H9 (cell line): ENCODE results near the gene AMPH. TPM values are rescaled to one million over a fixed set of nuclear protein-coding genes. Genes with fewer than 3 reads are reported as not detected.

Experiments used
- DNase-seq: peaks from one replicate; pipeline ENCODE4 v3.0.0-alpha.2; 2017
- H2AFZ ChIP-seq: one replicate; pipeline ENCODE4 v1.6.1; 2013; ENCODE audit warnings: mild to moderate bottlenecking, low read length, control low read depth, moderate library complexity
- H2AK5ac ChIP-seq: 2 replicates; pipeline ENCODE4 v1.6.1; 2013; ENCODE audit warnings: low read length, control low read depth, mixed read lengths; ENCODE audit not compliant: insufficient read length
- H2BK120ac ChIP-seq: one replicate; pipeline ENCODE4 v1.6.1; 2013; ENCODE audit warnings: low read depth, mild to moderate bottlenecking, low read length, control low read depth, inconsistent platforms; ENCODE audit not compliant: poor library complexity, severe bottlenecking
- H2BK12ac ChIP-seq: 2 replicates; pipeline ENCODE4 v1.6.1; 2013; ENCODE audit warnings: low read length, control low read depth, mixed read lengths, low read depth; ENCODE audit not compliant: insufficient read length
- H2BK15ac ChIP-seq: 2 replicates; pipeline ENCODE4 v1.6.1; 2013; ENCODE audit warnings: low read depth, low read length, control low read depth
- H2BK20ac ChIP-seq: one replicate; pipeline ENCODE4 v1.6.1; 2013; ENCODE audit warnings: low read depth, mild to moderate bottlenecking, low read length, control low read depth, inconsistent platforms; ENCODE audit not compliant: poor library complexity, severe bottlenecking
- H2BK5ac ChIP-seq: 2 replicates; pipeline ENCODE4 v1.6.1; 2013; ENCODE audit warnings: low read length, control low read depth, mixed read lengths; ENCODE audit not compliant: insufficient read length
- H3K14ac ChIP-seq: 2 replicates; pipeline ENCODE4 v1.6.1; 2013; ENCODE audit warnings: low read length, control low read depth; ENCODE audit not compliant: insufficient read depth
- H3K18ac ChIP-seq: 2 replicates; pipeline ENCODE4 v1.6.1; 2013; ENCODE audit warnings: low read depth, mild to moderate bottlenecking, mixed read lengths, low read length, control low read depth; ENCODE audit not compliant: insufficient read length
- H3K23ac ChIP-seq: 2 replicates; pipeline ENCODE4 v1.6.1; 2013; ENCODE audit warnings: low read length, control low read depth, mixed read lengths, low read depth; ENCODE audit not compliant: insufficient read length
- H3K23me2 ChIP-seq: 2 replicates; pipeline ENCODE4 v1.6.1; 2013; ENCODE audit warnings: low read depth, mild to moderate bottlenecking, mixed read lengths, low read length, control low read depth; ENCODE audit not compliant: insufficient read length, poor library complexity, severe bottlenecking
- H3K27ac ChIP-seq: 2 replicates; pipeline ENCODE4 v1.5.1; 2013; ENCODE audit warnings: low read length, control low read depth, mixed read lengths, low read depth; ENCODE audit not compliant: insufficient read length
- H3K27me3 ChIP-seq: 2 replicates; pipeline ENCODE4 v1.6.1; 2013; ENCODE audit warnings: low read length, control low read depth, inconsistent platforms; ENCODE audit not compliant: insufficient read depth
- H3K4ac ChIP-seq: 2 replicates; pipeline ENCODE4 v1.6.1; 2013; ENCODE audit warnings: low read depth, mild to moderate bottlenecking, control low read depth, inconsistent platforms, low read length, moderate library complexity
- H3K4me1 ChIP-seq: 2 replicates; pipeline ENCODE4 v1.6.1; 2013; ENCODE audit warnings: low read length, control low read depth, inconsistent platforms; ENCODE audit not compliant: insufficient read depth
- H3K4me2 ChIP-seq: 2 replicates; pipeline ENCODE4 v1.6.1; 2013; ENCODE audit warnings: low read length, control low read depth, mixed read lengths; ENCODE audit not compliant: insufficient read length, insufficient read depth
- H3K56ac ChIP-seq: 2 replicates; pipeline ENCODE4 v1.6.1; 2013; ENCODE audit warnings: low read depth, mild to moderate bottlenecking, mixed read lengths, low read length, control low read depth; ENCODE audit not compliant: insufficient read length
- H3K79me1 ChIP-seq: 2 replicates; pipeline ENCODE4 v1.6.1; 2013; ENCODE audit warnings: low read depth, mild to moderate bottlenecking, moderate library complexity, low read length, control low read depth, inconsistent platforms; ENCODE audit not compliant: insufficient read depth, poor library complexity, severe bottlenecking
- H3K79me2 ChIP-seq: 2 replicates; pipeline ENCODE4 v1.6.1; 2013; ENCODE audit warnings: low read length, control low read depth, inconsistent platforms; ENCODE audit not compliant: insufficient read depth
- H3K9ac ChIP-seq: 2 replicates; pipeline ENCODE4 v1.6.1; 2013; ENCODE audit warnings: low read length, control low read depth, mixed read lengths; ENCODE audit not compliant: insufficient read length; ENCODE audit errors: extremely low read depth
- H3K9me3 ChIP-seq: one replicate; pipeline ENCODE4 v1.6.1; 2013; ENCODE audit warnings: low read depth, low read length, inconsistent platforms; ENCODE audit not compliant: control insufficient read depth
- H3T11ph ChIP-seq: one replicate; pipeline ENCODE4 v1.6.1; 2013; ENCODE audit warnings: mild to moderate bottlenecking, low read length, control low read depth, inconsistent platforms
- H4K20me1 ChIP-seq: one replicate; pipeline ENCODE4 v1.6.1; 2013; ENCODE audit not compliant: control insufficient read depth, insufficient read length, insufficient read depth
- H4K5ac ChIP-seq: 2 replicates; pipeline ENCODE4 v1.6.1; 2013; ENCODE audit warnings: low read depth, mild to moderate bottlenecking, mixed read lengths, low read length, control low read depth; ENCODE audit not compliant: insufficient read length
- H4K8ac ChIP-seq: replicated peaks from 2 replicates; pipeline ENCODE4 v1.6.1; 2013; ENCODE audit warnings: low read length, control low read depth, mixed read lengths, low read depth; ENCODE audit not compliant: insufficient read length
- H4K91ac ChIP-seq: 2 replicates; pipeline ENCODE4 v1.6.1; 2013; ENCODE audit warnings: low read depth, mild to moderate bottlenecking, moderate library complexity, mixed read lengths, low read length, control low read depth; ENCODE audit not compliant: insufficient read length
- H3K27ac Mint-ChIP-seq, 3 experiments: 2 replicates in 2 of 3; 3 replicates in 1 of 3; pipeline ENCODE4 v1.8.0; 2020 to 2021; ENCODE audit warnings: mixed read lengths in 3 of 3, mild to moderate bottlenecking in 1 of 3, moderate library complexity in 1 of 3
- H3K27me3 Mint-ChIP-seq: 2 replicates; pipeline ENCODE4 v1.8.0; 2021; ENCODE audit warnings: low read depth, mild to moderate bottlenecking, moderate library complexity, mixed read lengths
- H3K36me3 Mint-ChIP-seq, 3 experiments: 2 replicates in 2 of 3; 3 replicates in 1 of 3; pipeline ENCODE4 v1.8.0; 2020 to 2021; ENCODE audit warnings: low read depth in 3 of 3, mixed read lengths in 3 of 3; ENCODE audit not compliant: insufficient read depth in 1 of 3
- H3K4me1 Mint-ChIP-seq, 2 experiments: 2 replicates each; pipeline ENCODE4 v1.8.0; 2020; ENCODE audit warnings: mixed read lengths in 2 of 2
- H3K4me3 Mint-ChIP-seq, 2 experiments: 2 replicates in 1 of 2; 3 replicates in 1 of 2; pipeline ENCODE4 v1.8.0; 2020 to 2021; ENCODE audit warnings: mild to moderate bottlenecking in 2 of 2, mixed read lengths in 2 of 2, moderate library complexity in 1 of 2
- H3K9me3 Mint-ChIP-seq, 2 experiments: 2 replicates in 1 of 2; 3 replicates in 1 of 2; pipeline ENCODE4 v1.8.0; 2020; ENCODE audit warnings: mild to moderate bottlenecking in 2 of 2, mixed read lengths in 2 of 2, moderate library complexity in 1 of 2
- WGBS: extraction: QIAGEN DNeasy Blood & Tissue Kit; methylation state at CpG from one replicate; pipeline ENCODE4 v1.1.7; 2013; ENCODE audit warnings: missing lambda C conversion rate, low lambda C conversion rate, mixed read lengths; ENCODE audit not compliant: insufficient read length; ENCODE audit errors: extremely low coverage; 5-methylcytosine and 5-hydroxymethylcytosine counted together
- total RNA-seq: library from RNA; stranded (reverse); gene quantifications from 2 replicates; pipeline ENCODE4 v1.2.1, GENCODE V29; 2021
- TF ChIP-seq, protein P1 (sequence below): fragments of 200-600 bp; sonication (generic); conservative IDR thresholded peaks from 3 replicates; pipeline ENCODE4 v1.8.0; 2021; ENCODE audit warnings: antibody characterized with exemption, mild to moderate bottlenecking

The AMPH gene
- total RNA-seq, 1 experiment from 2014 or later, result 4.8 TPM

DNA sequence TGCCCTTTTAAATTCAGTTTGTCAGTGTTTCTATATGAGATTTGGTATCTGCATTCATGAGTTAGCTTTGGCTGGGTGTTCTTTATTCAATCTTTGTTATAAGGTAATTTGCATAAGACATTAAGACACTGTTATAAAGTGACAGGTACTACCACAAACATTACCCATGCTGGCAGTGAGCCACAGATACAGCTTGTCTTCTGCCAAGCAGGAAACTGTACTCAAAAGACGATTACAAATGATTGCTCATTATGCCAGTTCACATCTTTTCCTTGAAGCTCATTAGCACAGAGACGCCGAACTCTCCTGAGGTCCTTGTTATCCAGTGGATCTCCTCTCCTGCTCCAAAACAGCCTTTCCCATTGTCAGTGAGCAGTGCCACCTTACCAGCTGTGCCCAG, 30.4 kb downstream of the AMPH start:
- no peaks in the 10 kb centered on the region for H4K20me1 ChIP-seq
- H4K91ac ChIP-seq, result no peak overlapping the region

More for the DNA sequence above, 30.4 kb downstream of the AMPH start:
- Histone ChIP-seq H4K5ac (no peak overlapping the region), H3K23ac (no peak overlapping the region), H3K9ac (no peak overlapping the region), H3K79me2 (no peaks in the 10 kb centered on the region), H3K79me1 (no peaks in the 10 kb centered on the region), H3T11ph (no peak overlapping the region), H3K18ac (no peak overlapping the region), H3K23me2 (no peaks in the 10 kb centered on the region), H3K27me3 (no peaks in the 10 kb centered on the region), H3K9me3 (no peaks in the 10 kb centered on the region), H2AFZ (no peak overlapping the region), H3K27ac (no peak overlapping the region), H2BK20ac (no peak overlapping the region), H2BK5ac (no peak overlapping the region), H2BK15ac (no peak overlapping the region), H3K56ac (no peak overlapping the region), H2BK120ac (no peak overlapping the region), H2BK12ac (no peak overlapping the region), H2AK5ac (no peak overlapping the region), H3K4me2 (no peak overlapping the region), H3K4me1 (no peaks in the 10 kb centered on the region), H4K8ac (no peak overlapping the region), H3K4ac (no peak overlapping the region), H3K14ac (no peak overlapping the region)
- DNase-seq, result no peak
- H3K27me3 Mint-ChIP-seq, result no peaks in the 10 kb centered on the region
- no peaks in the 10 kb centered on the region for H3K4me1 Mint-ChIP-seq
- no peaks in the 10 kb centered on the region for H3K36me3 Mint-ChIP-seq
- no peak overlapping the region for H3K27ac Mint-ChIP-seq
- H3K9me3 Mint-ChIP-seq, result no peaks in the 10 kb centered on the region
- H3K4me3 Mint-ChIP-seq, result no peak overlapping the region
- TF ChIP-seq, protein P1, sequence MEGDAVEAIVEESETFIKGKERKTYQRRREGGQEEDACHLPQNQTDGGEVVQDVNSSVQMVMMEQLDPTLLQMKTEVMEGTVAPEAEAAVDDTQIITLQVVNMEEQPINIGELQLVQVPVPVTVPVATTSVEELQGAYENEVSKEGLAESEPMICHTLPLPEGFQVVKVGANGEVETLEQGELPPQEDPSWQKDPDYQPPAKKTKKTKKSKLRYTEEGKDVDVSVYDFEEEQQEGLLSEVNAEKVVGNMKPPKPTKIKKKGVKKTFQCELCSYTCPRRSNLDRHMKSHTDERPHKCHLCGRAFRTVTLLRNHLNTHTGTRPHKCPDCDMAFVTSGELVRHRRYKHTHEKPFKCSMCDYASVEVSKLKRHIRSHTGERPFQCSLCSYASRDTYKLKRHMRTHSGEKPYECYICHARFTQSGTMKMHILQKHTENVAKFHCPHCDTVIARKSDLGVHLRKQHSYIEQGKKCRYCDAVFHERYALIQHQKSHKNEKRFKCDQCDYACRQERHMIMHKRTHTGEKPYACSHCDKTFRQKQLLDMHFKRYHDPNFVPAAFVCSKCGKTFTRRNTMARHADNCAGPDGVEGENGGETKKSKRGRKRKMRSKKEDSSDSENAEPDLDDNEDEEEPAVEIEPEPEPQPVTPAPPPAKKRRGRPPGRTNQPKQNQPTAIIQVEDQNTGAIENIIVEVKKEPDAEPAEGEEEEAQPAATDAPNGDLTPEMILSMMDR, result no peak
- WGBS, result no CpG with 5 or more reads among the region's 3 CpGs
